SKM-1 treated with dmso at 0.1 percent for 144 hours (cell line): Measurements from ENCODE around the gene ZNF653.
A peak's percentile ranks its signal among the peaks of the same experiment; 100 is the strongest.

Experiments
- DNase-seq: peaks from one replicate; lab custom pipeline; 2025; ENCODE audit not compliant: unreplicated experiment; lab: John Stamatoyannopoulos, UW

Gene ZNF653

GRCh38 chr19:11505504-11506100 is at the start of gene ZNF653:
Gene ZNF653, minus strand, starts transcription at chr19:11505839. Its CDS starts 53 bp downstream, at chr19:11505786.
- DNase-seq: peak; percentile 91

- DNase-seq: no peak
Observed at GRCh38 chr19:11555246-11555645, 49.6 kb upstream of the ZNF653 start.

GRCh38 chr19:11554160-11554559 is 48.5 kb upstream of the ZNF653 start:
- DNase-seq: no peak

- no peak for DNase-seq
Observed at GRCh38 chr19:11552666-11553372, 47.2 kb upstream of the ZNF653 start.

- DNase-seq: no peak
Observed at GRCh38 chr19:11551603-11552235, 46.1 kb upstream of the ZNF653 start.

GRCh38 chr19:11550265-11550664 is 44.6 kb upstream of the ZNF653 start:
- no peak for DNase-seq

- DNase-seq: no peak
Observed at GRCh38 chr19:11549386-11549953, 43.8 kb upstream of the ZNF653 start.

- no peak for DNase-seq
Observed at GRCh38 chr19:11547929-11548700, 42.5 kb upstream of the ZNF653 start.

- DNase-seq: no peak
Observed at GRCh38 chr19:11541238-11541637, 35.6 kb upstream of the ZNF653 start.

- DNase-seq: no peak
Observed at GRCh38 chr19:11540645-11541044, 35.0 kb upstream of the ZNF653 start.

- no peak for DNase-seq
Observed at GRCh38 chr19:11539495-11540365, 34.1 kb upstream of the ZNF653 start.

- no peak for DNase-seq
Observed at GRCh38 chr19:11538232-11539036, 32.8 kb upstream of the ZNF653 start, which contains the start of gene CNN1. Gene CNN1, plus strand, starts transcription at chr19:11538851. Its CDS starts 77 bp downstream, at chr19:11538928.

- peak; percentile 59 for DNase-seq
Observed at GRCh38 chr19:11535792-11536595, 30.4 kb upstream of the ZNF653 start.

- no peak for DNase-seq
Observed at GRCh38 chr19:11534948-11535347, 29.3 kb upstream of the ZNF653 start.

GRCh38 chr19:11534538-11534937 is 28.9 kb upstream of the ZNF653 start:
- DNase-seq: peak; percentile 9

- DNase-seq: peak; percentile 59
Observed at GRCh38 chr19:11530432-11530831, 24.8 kb upstream of the ZNF653 start.

GRCh38 chr19:11528551-11529341 is 23.1 kb upstream of the ZNF653 start, which contains the start of gene ECSIT:
Gene ECSIT, minus strand, starts transcription at chr19:11529134. Its CDS starts 9,964 bp downstream, at chr19:11519170.
- DNase-seq: peak; percentile 97
